GM21825 (cell line): Measurements from ENCODE around the gene PSMD13.

Experiments
- ATAC-seq: cut with Tn5 transposase; IDR thresholded peaks from one replicate; pipeline ENCODE4 v1.9.1; 2021; ENCODE audit warnings: mild to moderate bottlenecking, moderate library complexity; ENCODE audit not compliant: unreplicated experiment

PSMD13 gene

DNA sequence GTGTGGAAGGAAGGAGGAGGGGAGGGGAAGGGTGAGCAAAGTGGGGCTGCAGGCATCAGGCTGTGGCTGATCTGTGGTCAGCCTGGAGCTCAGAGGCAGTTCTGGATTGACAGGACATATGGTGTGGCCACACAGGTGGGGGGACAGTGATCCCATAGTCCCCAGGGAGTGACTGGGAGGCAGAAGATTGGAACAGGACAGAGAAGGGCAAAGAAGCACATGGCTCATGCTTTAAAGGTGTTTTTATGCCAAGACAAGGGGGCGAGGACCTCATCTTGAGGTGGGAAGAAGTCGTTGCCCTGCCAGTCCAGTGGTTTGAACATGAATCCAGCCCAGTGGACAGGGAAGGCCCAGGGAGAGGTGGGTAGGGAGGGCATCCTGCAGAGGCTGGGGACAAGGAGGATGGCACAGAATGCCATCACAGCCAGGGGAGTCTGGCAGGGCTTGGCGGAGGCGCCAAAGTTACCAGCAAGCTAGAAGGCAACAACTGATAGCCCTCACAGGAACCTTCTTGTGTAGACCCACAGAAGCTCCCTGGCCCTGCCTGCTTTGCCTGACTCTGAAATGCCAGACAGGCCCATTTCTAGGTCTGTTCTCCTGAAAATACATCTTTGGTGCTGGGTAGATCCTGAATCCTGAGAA is 32.7 kb upstream of the PSMD13 start:
- no peak for ATAC-seq

DNA sequence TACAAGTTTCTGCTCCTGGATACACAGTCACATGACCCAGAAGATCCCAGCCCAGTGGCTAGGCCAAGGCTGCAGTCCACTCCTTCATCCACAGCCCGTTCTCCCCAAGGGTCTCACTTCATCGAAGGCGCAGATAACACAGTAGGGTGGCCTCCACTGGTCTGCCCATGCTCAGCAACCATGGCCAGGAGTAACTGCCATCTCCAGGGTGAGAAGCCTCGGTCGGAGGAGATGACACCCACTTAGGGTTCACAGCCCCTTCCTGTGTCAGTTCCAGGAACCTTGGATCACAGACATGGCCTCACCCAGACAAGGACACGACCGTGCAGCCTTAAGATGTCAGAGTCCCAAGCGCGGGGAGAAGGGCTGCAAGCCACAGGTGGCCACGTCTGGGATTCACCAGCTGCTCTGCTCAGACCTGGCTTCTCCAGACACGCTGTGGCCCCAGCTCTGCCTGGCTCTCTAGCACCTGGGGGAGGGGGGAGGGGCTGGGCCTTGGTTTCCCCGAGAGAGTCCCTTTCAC is 32.1 kb upstream of the PSMD13 start:
- no peak for ATAC-seq

DNA sequence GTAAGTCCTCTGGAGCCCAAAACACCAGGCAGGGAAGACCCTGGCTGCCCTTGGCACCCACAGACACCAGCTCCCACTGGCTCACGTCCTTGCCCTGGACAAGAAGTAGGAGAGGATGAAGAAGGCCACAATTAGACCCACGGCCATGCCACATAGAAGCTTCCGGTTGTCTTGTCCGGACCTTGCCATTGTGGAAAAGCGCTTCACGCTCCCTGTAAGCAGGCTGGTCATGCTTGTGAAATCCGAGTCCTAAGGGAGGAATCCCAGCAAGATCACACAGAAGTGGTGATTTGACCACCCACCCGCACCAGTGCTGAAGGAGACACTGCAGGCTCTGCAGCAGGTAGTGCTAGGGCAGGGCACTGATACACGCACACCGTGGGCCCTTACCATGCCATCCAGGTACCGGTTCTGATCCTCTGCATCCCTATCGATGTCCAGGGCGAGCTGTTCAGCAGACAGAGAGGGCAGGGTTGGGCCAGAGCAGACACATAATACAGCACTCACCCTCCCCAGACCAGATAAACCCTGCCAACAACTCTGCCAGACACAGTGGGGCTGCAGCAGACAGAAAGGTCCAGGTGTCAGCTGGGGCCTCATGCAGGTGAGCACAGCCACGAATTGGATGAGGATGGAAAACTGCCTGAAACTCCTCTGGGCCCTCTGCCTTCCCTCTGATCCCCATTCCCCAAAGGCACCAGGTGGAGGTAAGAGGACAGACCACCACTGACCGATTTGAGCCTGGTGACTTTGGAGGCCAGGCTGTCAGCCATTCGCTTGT is 31.4 kb upstream of the PSMD13 start:
- no peak for ATAC-seq

DNA sequence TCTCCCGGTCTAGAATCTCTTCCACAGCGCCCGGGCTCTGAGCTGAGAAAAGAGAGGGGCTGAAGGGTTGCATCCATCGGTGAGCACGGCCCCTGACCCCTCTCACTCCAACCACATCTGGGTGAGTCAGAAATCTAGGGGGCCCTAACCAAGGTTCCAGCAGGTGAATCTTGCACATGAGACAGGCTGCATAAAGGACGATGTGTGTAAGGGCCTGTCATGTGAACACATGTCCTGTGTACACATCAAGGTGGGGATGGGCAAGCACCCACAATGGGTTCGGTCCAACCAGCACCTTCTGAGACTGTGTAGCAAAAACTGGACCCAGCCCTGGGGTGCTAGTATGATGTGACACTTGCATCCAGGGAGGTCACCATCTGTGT is 30.8 kb upstream of the PSMD13 start:
- no peak for ATAC-seq

DNA sequence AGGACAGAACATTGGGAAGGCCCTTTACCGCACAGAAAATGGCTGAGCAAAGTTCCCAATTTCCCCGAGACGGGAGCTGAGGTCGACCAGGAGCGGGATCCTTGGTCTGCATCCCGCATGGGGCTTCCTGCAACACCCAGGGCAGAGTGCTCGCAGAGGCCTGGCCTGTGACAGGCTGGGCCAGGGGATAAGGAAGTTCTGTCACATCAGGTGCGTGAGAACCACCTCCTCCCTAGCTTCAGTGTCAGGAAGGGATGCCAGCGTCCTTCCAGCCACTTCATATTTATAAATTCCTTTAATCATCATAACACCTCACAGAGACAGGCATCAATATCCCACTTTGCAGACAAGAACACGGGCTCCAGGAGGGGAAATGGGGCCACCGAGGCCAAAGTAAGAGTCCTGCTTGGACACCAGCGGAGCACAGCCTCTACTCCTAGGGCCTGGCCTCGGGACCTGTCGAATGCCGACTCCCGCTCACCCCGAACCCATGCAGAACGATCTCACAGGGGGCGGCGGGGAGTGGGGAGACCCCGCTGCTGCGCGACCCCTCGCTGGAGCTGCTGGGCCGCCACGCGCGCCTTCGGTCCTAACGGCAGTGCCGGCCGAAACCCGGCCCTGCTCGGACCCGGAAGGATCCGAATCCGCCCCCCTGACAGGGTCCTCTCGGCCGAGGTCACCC is 30.1 kb upstream of the PSMD13 start:
- ATAC-seq: peak; percentile 8

DNA sequence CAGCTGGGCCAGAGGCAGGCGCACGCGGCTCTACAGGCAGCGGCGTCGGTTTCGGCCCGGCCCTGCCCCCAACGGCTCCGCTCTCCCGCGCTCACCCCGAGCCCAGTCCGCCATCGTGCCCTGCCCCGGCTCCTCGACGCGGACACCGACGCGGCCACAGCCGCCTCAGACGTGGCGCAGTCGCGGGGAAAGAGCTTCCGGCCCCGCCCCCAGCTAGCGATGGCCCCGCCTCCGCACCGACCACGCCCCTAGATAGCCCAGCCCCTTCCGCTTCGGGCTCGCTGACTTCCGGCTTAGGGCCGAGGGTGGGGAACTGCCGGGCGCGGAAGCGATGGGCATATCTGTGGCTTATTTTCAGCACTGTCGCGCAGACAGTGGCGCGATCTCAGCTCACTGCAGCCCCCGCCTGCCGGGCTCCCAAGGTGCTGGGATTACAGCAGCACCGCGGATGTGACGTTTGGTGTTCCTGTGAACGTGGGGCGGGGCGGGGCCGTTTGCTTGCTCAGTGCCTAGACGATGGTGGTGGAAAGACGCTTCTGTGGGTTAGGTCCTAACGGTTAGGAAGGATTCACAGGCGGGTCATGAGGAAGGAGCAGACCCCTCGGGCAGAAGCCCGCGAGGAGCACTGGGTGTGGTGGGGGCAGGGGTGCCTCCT is 29.4 kb upstream of the PSMD13 start, which contains the start of the genes BET1L and RIC8A:
Gene BET1L (minus strand): TSS at position 192 of the 655 bp plus-strand sequence. CDS start 78 bp downstream, at position 114.
Gene RIC8A (plus strand): TSS at position 501 of the 655 bp plus-strand sequence. CDS start 1,147 bp downstream, outside the sequence.
- ATAC-seq: peak; percentile 67

DNA sequence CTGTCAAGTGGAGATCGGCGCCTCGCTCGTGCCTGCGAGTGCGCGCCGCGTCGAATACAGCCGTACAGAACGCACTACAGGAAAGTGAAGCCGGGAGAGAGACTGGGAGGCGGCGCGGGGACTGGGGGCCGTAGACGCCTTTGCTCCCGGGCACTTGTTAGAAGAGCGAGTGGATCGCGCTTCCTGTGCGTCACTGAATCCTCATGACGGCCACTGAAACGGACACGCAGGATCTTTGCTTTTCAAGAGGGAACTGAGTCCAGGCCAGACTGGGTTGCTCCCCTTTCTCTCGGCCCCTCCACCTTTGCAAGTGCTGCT is 29.0 kb upstream of the PSMD13 start:
- ATAC-seq: peak; percentile 0

DNA sequence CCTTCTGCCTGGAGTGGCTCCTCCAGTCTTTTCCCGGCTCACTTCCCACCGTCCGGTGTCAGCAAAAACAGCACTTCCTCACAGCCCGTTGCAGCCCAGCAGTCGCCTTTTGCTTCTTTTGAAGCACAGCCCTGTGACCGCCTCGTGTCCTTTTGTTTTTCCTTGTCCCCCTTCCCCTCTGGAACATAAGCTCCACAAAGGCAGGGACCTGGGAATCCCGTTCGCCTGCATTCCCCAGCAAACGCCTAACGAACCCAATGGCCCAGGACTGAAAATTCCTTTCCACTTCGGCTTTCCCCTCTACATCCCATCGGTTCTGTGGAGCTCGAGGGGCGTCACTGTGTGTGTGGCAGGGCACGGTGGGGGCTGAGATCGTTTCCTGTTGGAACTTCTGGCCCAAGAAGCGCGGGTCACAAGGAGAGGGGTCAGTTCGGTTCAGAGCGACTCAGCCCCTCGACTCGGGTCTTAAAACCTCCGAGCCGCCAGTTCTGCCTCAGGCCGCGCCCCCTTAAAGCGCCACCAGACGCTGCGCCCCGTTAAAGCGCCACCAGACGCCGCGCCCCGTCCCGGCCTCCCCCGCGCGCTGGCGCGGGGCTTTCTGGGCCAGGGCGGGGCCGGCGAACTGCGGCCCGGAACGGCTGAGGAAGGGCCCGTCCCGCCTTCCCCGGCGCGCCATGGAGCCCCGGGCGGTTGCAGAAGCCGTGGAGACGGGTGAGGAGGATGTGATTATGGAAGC is 28.4 kb upstream of the PSMD13 start:
- ATAC-seq: peak; percentile 35

DNA sequence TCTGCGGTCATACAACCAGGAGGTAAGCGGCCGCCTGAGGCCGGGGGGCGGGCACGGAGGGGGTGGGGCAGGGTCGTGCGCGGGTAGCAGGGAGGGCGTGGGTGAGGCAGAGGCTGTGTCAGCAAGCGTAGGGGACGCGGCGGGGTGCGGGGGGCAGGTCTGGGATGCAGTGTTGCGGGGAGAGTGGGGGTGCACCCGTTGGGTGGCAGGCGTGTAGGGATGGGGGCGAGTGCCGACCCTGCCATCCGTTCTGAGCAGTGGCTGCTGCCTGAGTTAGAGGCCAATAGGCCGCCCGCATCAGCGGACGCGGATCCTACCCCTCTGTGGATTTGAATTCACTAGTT is 27.9 kb upstream of the PSMD13 start:
- no peak for ATAC-seq

DNA sequence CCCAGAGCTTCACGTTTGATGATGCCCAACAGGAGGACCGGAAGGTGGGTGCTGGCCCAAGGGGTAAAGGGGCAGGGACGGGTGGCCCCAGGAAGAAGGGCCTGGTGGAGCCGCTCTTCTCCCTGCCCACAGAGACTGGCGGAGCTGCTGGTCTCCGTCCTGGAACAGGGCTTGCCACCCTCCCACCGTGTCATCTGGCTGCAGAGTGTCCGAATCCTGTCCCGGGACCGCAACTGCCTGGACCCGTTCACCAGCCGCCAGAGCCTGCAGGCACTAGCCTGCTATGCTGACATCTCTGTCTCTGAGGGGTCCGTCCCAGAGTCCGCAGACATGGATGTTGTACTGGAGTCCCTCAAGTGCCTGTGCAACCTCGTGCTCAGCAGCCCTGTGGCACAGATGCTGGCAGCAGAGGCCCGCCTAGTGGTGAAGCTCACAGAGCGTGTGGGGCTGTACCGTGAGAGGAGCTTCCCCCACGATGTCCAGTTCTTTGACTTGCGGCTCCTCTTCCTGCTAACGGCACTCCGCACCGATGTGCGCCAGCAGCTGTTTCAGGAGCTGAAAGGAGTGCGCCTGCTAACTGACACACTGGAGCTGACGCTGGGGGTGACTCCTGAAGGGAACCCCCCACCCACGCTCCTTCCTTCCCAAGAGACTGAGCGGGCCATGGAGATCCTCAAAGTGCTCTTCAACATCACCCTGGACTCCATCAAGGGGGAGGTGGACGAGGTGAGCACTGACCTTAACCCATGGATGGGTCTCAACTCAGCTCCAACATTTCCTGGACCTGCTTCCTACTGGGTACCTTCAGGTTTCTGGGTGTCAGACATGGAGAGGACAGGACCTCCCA is 27.3 kb upstream of the PSMD13 start:
- ATAC-seq: no peak

DNA sequence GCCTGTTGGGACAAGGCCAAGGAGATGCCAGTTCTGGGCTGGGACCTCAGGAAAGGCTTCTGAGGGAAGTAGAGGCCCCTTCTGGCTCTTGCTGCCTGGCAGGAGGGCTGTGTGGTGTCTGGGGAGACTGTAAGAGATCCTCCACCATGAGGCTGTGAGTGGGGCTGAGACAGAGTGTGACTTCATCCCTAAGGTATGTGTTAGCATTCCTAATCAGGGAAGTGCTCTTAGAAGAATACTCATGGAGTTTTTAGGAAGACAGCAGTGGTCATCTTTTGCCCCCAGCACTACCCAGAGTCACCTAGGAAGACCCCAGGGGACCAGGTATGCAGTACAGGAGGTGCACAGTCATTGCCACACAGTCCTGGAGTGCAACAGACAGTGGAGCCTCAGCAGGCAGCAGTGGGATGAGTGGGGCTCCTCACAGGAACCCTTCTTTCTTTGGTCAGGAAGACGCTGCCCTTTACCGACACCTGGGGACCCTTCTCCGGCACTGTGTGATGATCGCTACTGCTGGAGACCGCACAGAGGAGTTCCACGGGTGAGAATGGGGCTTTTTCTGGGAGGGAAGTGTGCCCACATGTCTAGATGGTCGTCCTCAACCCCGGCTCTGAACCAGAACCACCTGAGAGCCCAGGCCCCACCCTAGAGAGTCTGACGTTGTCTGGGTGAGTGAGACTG is 26.5 kb upstream of the PSMD13 start:
- ATAC-seq: no peak

DNA sequence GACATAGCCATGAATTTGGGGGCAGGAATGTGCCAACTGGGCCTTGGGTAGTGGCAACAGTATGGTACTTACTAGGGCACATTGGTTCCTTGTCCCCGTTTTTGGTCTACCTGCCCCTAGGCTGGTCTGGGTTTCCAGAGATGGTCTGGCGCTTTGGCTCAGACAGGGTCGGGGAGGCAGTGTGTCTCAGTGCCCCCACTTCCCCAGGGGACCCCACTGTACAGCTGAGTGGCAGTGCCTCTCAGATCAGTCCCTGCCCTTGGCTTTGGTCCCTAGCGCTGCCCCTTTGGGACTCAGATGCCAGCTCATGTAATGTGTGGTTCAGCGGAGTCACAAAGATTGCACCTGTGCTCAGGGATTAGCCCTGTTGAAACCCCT is 26.0 kb upstream of the PSMD13 start:
- ATAC-seq: no peak

DNA sequence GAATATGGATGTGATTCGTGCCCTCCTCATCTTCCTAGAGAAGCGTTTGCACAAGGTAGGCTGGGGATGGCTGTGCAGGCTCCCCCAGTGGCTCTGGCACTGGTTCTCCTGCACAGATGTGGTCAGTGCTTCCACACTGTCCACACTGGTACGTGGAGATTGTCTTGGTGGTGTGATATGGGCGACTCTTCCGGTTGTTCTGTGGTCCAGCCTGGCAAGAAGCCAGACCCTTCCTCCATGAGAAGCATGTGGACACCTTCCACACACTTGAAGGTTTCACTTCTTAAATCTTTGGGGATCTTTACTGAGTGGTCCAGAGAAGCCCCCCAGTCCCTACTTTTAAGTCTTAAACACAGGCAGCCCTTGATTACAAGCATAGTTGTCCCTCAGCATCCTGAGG is 25.5 kb upstream of the PSMD13 start:
- ATAC-seq: no peak

DNA sequence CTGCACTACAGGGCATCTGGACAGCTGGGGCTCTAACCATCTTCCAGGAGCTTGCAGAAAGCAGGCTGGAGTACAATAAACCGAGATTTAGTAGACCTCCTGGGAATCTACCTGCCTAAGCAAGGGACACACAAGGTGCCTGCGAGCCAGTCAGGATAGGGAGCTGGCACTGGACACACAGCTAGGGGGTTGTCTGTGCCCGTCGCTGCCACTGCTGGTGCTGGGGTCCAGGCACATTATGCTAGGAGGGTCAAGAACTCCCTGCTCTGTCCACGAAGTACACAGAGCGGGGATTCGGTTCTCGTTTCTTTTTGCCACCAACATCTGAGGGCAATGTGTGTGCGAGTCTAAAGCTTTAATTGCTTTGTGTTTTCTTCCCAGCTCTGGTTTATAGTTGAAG is 25.0 kb upstream of the PSMD13 start:
- ATAC-seq: no peak

DNA sequence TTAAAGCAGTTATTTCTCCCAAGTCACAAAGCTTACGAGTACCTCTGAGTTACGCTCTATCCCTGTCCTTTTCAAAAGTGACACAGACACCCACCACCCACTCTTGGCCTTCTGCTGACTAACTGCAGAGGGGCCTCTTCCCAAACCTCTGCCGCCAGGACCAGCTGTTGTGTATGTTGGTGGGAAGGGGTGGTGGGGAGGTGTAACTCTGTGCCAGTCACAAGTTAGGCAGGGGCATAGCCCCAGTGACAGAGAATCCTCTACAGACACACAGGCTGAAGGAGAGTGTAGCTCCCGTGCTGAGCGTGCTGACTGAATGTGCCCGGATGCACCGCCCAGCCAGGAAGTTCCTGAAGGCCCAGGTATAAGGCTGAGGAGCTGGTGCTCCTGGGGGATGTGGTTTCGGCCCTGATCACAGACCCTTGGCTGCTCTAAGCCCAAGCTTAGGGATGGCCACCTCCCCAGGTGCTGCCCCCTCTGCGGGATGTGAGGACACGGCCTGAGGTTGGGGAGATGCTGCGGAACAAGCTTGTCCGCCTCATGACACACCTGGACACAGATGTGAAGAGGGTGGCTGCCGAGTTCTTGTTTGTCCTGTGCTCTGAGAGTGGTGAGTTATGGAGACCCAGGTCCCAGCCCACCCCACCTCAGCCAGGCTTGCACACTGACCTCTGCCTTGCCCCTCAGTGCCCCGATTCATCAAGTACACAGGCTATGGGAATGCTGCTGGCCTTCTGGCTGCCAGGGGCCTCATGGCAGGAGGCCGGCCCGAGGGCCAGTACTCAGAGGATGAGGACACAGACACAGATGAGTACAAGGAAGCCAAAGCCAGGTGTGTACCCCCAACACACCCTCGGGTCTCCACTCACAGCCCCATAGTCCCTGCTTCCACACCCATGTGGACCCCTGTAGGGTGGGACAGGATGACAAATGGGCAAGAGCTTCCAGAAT is 24.4 kb upstream of the PSMD13 start:
- no peak for ATAC-seq

DNA sequence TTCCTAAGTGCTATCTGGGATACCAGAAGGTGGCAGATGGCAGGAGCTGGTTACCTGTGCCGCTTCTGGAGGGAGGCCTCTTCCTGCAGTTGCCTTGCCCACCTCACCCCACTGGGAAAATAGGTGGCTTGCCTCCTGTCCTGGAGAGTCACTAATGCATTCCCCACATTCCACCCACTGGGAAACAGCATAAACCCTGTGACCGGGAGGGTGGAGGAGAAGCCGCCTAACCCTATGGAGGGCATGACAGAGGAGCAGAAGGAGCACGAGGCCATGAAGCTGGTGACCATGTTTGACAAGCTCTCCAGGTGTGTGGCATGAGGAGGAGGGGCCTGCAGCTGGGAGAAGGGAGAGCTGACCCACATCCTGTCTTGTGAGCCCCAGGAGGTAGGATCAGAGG is 23.7 kb upstream of the PSMD13 start:
- ATAC-seq: no peak

DNA sequence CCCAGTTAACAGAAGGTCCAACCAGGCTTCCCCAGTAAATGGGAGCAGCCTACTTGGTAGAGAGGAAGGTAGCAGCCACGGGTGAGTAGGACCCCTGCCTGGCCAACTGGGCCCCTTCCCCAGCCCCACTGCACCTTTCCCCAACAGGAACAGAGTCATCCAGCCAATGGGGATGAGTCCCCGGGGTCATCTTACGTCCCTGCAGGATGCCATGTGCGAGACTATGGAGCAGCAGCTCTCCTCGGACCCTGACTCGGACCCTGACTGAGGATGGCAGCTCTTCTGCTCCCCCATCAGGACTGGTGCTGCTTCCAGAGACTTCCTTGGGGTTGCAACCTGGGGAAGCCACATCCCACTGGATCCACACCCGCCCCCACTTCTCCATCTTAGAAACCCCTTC is 22.7 kb upstream of the PSMD13 start:
- ATAC-seq: no peak

DNA sequence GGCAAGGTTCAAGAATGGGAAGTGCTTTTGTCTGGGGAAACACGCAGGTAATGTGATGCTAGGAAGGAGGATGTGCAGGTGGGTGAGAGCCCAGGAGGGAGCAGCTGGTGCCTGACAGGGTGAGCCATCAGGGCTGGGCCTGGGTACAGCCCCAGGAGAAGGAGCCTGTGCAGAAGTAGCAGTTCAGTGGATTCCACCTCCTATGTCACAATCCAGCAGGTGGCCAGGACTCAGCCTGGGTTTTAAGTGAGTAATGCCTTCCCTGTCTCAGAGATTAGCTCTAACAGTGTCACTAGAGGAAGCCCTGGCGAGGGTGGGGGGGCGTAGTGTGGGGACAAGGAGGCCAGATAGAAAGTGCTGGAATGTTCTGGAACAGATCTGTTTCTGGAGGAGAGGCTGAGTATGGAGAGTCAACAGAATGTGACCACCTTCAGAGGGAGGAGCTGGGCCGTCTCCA is 21.2 kb upstream of the PSMD13 start:
- no peak for ATAC-seq
